ENCODE data around the gene CTBP2. TPM values are rescaled to one million over a fixed set of nuclear protein-coding genes. Genes with fewer than 3 reads are reported as not detected.

The CTBP2 gene
- total RNA-seq, 3 donors from 2014 or later, result 53.1 to 91.2 (median 65.9) TPM

DNA sequence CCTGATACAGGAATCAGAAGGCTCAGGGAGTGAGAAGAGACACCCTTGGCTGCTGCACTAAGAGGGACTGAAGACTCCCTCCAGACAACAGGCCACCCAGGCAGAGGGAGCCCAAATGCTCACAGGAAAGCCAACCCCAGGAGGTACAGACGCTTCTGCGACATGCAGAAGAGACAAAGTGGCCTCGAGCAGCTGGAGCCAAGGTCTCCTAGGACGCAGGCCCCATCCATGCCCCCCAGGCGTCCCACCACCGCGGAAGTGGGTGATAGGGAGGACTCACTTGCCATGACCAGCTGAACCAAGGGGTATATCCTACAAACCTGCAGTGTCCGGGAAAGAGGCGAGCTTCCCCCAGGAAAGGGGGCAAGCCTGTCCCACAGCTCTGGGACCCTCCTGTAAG lies 56.9 kb downstream of the CTBP2 start:
- no peak for DNase-seq (ENCODE audit: low spot score in 2 of 2)
- H3K9me3 ChIP-seq, result no peaks in the 10 kb centered on the region
- no peak overlapping the region for H3K4me3 ChIP-seq
- H3K36me3 ChIP-seq, result no peaks in the 10 kb centered on the region
- H3K27ac ChIP-seq, result no peak overlapping the region
- TF ChIP-seq, protein P1, sequence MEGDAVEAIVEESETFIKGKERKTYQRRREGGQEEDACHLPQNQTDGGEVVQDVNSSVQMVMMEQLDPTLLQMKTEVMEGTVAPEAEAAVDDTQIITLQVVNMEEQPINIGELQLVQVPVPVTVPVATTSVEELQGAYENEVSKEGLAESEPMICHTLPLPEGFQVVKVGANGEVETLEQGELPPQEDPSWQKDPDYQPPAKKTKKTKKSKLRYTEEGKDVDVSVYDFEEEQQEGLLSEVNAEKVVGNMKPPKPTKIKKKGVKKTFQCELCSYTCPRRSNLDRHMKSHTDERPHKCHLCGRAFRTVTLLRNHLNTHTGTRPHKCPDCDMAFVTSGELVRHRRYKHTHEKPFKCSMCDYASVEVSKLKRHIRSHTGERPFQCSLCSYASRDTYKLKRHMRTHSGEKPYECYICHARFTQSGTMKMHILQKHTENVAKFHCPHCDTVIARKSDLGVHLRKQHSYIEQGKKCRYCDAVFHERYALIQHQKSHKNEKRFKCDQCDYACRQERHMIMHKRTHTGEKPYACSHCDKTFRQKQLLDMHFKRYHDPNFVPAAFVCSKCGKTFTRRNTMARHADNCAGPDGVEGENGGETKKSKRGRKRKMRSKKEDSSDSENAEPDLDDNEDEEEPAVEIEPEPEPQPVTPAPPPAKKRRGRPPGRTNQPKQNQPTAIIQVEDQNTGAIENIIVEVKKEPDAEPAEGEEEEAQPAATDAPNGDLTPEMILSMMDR (IDR thresholded peaks at IDR 0.05), result no peak
- TF ChIP-seq POLR2AphosphoS5 (IDR thresholded peaks at IDR 0.05), result no peak
- no peak for TF ChIP-seq POLR2A (IDR thresholded peaks at IDR 0.05)
- intact Hi-C loops (cut with DNase I; ENCODE audit: low total_unique reads), result no loop called here
- no peaks in the 10 kb centered on the region for H3K27me3 ChIP-seq
- H3K4me1 ChIP-seq, result no peaks in the 10 kb centered on the region

DNA sequence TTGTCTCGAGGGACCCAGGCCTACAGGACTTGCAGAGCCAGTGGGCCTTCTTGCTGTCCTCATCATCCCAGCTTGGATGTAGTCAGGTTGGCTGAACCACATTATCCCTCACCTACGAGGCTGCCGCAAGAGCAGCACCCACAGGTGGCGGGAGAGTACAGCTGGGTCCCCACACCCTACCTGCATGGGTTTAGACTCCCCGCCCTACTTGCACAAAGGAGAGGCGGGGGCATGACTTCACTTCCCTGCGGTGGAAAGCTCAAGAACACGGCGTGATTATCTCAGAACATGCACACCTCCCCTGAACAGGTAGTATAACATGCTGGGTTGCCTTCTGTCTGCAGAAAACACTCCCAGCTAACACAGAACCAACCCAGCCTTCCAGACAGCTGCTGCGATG lies 57.5 kb downstream of the CTBP2 start:
- DNase-seq (ENCODE audit: low spot score in 2 of 2), result no peak
- H3K9me3 ChIP-seq, result no peaks in the 10 kb centered on the region
- no peaks in the 10 kb centered on the region for H3K36me3 ChIP-seq
- TF ChIP-seq POLR2AphosphoS5 (IDR thresholded peaks at IDR 0.05) (no peak), POLR2A (IDR thresholded peaks at IDR 0.05) (no peak)
- TF ChIP-seq, protein P1 (IDR thresholded peaks at IDR 0.05), result no peak
- no peak overlapping the region for H3K27ac ChIP-seq
- no peaks in the 10 kb centered on the region for H3K27me3 ChIP-seq
- intact Hi-C loops (cut with DNase I; ENCODE audit: low total_unique reads), result no loop called here
- H3K4me1 ChIP-seq, result no peaks in the 10 kb centered on the region
- no peak overlapping the region for H3K4me3 ChIP-seq

DNA sequence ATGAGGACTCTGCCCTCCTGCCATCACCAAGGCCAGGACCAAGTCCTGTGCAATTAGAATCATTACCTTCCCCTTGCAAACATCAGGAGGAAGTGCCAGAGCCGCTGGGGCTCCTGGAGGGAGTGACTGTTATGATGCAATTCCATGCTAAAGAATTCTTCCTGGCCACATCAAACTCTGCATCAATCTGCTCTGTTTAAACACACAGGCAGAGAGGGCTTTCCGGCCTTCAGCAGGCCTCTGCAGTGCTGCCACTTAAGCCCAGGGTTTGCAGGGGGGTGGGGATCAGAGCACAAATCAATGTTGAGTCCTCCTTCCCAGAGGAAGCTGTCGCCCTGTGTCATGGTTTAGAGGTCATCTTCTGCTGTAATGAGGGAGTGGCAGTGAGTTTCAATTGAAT lies 58.1 kb downstream of the CTBP2 start:
- H3K9me3 ChIP-seq, result no peaks in the 10 kb centered on the region
- TF ChIP-seq, protein P1 (IDR thresholded peaks at IDR 0.05), result no peak
- TF ChIP-seq POLR2AphosphoS5 (IDR thresholded peaks at IDR 0.05) (no peak), POLR2A (IDR thresholded peaks at IDR 0.05) (no peak)
- intact Hi-C loops (cut with DNase I; ENCODE audit: low total_unique reads), result no loop called here
- no peak overlapping the region for H3K27ac ChIP-seq
- H3K4me3 ChIP-seq, result no peak overlapping the region
- H3K4me1 ChIP-seq, result no peaks in the 10 kb centered on the region
- no peak for DNase-seq (ENCODE audit: low spot score in 2 of 2)
- no peaks in the 10 kb centered on the region for H3K36me3 ChIP-seq
- no peaks in the 10 kb centered on the region for H3K27me3 ChIP-seq

DNA sequence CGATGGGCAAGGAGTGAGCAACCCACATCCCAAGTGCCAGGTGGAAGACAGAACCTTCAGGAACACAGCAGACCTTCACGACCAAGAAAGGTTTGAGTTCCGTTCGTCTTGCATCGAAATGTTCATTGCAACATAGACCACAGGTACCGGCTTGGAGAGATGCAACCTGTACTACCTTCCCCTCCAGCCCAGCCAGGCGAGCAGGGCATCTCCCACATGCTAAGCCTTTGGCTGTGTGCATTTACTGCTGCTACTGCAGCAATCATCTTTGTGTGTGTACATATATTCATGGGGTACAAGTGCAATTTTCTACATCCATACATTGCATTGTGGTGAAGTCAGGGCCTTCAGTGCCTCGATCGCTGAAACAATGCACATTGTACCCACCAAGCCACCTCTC lies 58.8 kb downstream of the CTBP2 start:
- no peaks in the 10 kb centered on the region for H3K36me3 ChIP-seq
- no peak overlapping the region for H3K4me3 ChIP-seq
- intact Hi-C loops (cut with DNase I; ENCODE audit: low total_unique reads), result no loop called here
- no peaks in the 10 kb centered on the region for H3K9me3 ChIP-seq
- DNase-seq (ENCODE audit: low spot score in 2 of 2), result no peak
- TF ChIP-seq, protein P1 (IDR thresholded peaks at IDR 0.05), result no peak
- TF ChIP-seq POLR2AphosphoS5 (IDR thresholded peaks at IDR 0.05) (no peak), POLR2A (IDR thresholded peaks at IDR 0.05) (no peak)
- no peaks in the 10 kb centered on the region for H3K27me3 ChIP-seq
- H3K27ac ChIP-seq, result no peak overlapping the region
- no peaks in the 10 kb centered on the region for H3K4me1 ChIP-seq

DNA sequence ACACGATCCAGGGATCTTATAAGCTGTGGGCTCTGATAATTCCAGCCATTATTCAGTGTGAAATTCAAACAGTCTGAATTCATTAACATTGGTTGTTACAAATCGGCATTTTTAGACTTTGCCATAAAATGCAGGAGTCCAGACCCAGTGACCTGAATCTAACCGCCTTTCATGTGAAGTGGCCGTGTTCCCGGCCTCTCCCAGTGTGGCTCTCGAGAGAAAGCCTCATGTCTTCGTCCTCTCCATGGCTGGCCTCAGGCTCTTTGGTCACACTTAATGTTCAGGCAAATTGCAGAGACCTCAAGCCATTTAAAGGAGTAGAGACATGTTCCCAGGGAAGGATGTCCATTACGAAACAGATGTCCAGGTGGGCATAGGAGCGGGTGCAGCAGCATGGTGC lies 59.3 kb downstream of the CTBP2 start:
- no peaks in the 10 kb centered on the region for H3K36me3 ChIP-seq
- H3K27ac ChIP-seq, result no peak overlapping the region
- TF ChIP-seq, protein P1 (IDR thresholded peaks at IDR 0.05), result no peak
- TF ChIP-seq POLR2AphosphoS5 (IDR thresholded peaks at IDR 0.05) (no peak), POLR2A (IDR thresholded peaks at IDR 0.05) (no peak)
- no peak for DNase-seq (ENCODE audit: low spot score in 2 of 2)
- H3K4me1 ChIP-seq, result no peaks in the 10 kb centered on the region
- intact Hi-C loops (cut with DNase I; ENCODE audit: low total_unique reads), result no loop called here
- H3K9me3 ChIP-seq, result no peaks in the 10 kb centered on the region
- H3K27me3 ChIP-seq, result no peaks in the 10 kb centered on the region
- H3K4me3 ChIP-seq, result no peak overlapping the region

All from breast epithelium (tissue), 4 donors.